Measurements from ENCODE around the gene CARD16. TPM values are rescaled to one million over a fixed set of nuclear protein-coding genes. Genes with fewer than 3 reads are reported as not detected.
"Not testable (repeated sequence)": the region's sequence is repeated elsewhere in the genome, so short reads cannot be mapped to it uniquely, and the experiment has no call there.

The CARD16 gene
- total and polyA plus RNA-seq, 7 donors = 1.1 to 119 (median 11.6) TPM

DNA sequence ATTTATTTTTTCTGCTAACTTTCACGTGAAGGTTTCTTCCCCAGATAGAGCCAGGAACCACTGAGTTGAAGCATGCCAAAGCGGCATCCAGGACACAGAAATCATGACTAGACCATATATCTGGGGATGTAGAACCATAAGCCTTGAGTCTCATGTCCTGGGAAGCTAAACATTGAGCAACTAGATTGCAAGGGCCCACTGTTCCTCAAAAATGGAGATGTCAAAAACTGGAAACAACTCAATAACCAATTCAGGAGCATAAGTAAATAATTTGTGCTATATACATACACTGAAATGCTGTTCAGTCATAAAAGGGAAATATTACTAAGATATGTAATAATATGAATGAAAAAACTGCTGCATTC is 29.0 kb upstream of the CARD16 start:
- Histone ChIP-seq H3K4me1 (no peaks in the 10 kb centered on the region), H3K27me3 (no peaks in the 10 kb centered on the region), H3K9me3 (no peaks in the 10 kb centered on the region), H3K27ac (no peak overlapping the region), H3K4me3 (no peak overlapping the region), H3K36me3 (no peaks in the 10 kb centered on the region)
- 96 to 97% methylated on average over 2 of the region's 2 CpGs for WGBS, 2 donors
- TF ChIP-seq POLR2A (IDR thresholded peaks at IDR 0.05) = no peak
- TF ChIP-seq, protein P1, sequence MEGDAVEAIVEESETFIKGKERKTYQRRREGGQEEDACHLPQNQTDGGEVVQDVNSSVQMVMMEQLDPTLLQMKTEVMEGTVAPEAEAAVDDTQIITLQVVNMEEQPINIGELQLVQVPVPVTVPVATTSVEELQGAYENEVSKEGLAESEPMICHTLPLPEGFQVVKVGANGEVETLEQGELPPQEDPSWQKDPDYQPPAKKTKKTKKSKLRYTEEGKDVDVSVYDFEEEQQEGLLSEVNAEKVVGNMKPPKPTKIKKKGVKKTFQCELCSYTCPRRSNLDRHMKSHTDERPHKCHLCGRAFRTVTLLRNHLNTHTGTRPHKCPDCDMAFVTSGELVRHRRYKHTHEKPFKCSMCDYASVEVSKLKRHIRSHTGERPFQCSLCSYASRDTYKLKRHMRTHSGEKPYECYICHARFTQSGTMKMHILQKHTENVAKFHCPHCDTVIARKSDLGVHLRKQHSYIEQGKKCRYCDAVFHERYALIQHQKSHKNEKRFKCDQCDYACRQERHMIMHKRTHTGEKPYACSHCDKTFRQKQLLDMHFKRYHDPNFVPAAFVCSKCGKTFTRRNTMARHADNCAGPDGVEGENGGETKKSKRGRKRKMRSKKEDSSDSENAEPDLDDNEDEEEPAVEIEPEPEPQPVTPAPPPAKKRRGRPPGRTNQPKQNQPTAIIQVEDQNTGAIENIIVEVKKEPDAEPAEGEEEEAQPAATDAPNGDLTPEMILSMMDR (IDR thresholded peaks at IDR 0.05) = no peak
- no peak for TF ChIP-seq EP300 (IDR thresholded peaks at IDR 0.05)
- TF ChIP-seq POLR2AphosphoS5 (IDR thresholded peaks at IDR 0.05) = no peak
- intact Hi-C loops (cut with DNase I) = no loop called here
- DNase-seq = no peak

DNA sequence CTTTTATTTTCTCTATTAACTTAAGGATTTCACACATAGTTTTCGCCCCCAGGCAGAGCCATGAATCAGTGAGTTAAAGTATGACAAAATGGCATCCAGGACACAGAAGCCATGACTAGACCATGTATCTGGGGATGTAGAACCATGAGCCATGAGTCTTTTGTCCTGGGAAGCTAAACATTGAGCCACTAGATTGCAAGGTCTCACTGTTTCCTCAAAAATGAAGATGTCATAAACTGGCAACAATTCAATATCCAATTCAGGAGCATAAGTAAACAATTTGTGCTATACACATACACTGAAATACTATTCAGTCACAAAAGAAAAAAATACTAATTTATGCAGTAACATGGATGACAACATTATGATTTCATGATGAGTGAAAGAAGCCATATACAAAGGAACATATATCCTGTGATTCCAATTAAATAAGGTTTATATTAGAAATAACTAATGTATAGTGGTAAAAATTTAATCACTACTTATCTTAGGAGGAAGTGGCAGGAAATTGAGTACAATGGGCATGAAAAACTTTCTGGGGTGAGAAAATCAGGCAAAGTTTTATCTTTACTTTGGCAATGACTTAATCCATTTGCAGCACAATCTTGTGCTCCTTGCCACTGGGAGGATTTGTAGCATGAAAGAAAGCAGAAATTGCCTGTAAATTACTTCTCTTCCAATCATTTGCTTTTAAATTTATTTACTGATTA is 28.5 kb upstream of the CARD16 start:
- H3K4me3 ChIP-seq = no peak overlapping the region
- TF ChIP-seq EP300 (IDR thresholded peaks at IDR 0.05) (no peak), POLR2A (IDR thresholded peaks at IDR 0.05) (no peak), POLR2AphosphoS5 (IDR thresholded peaks at IDR 0.05) (no peak)
- TF ChIP-seq, protein P1 (IDR thresholded peaks at IDR 0.05) = no peak
- H3K36me3 ChIP-seq = no peaks in the 10 kb centered on the region
- no peak overlapping the region for H3K27ac ChIP-seq
- no peaks in the 10 kb centered on the region for H3K9me3 ChIP-seq
- no peaks in the 10 kb centered on the region for H3K4me1 ChIP-seq
- intact Hi-C loops (cut with DNase I) = no loop called here
- DNase-seq = no peak
- WGBS, 2 donors = 90% methylated on average over 1 of the region's 1 CpG
- H3K27me3 ChIP-seq = no peaks in the 10 kb centered on the region

DNA sequence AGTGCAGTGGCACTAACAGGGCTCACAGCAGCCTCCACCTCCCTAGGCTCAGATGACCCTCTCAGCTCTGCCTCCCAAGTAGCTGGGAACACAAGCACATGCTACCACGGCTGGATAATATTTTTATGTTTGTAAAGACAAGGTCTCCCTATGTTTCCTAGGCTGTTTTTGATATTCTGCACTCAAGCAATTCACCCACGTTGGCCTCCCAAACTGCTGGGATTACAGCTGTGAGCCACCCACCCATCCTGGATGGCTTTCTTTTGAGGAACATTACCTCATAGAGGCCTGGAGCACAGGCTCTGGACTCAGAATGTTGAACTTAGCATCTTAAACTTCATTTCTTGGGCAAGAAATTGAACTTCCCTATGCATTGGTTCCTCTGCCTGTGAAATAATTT is 26.9 kb upstream of the CARD16 start:
- H3K9me3 ChIP-seq; H3K4me1 ChIP-seq; H3K27me3 ChIP-seq; H3K36me3 ChIP-seq; DNase-seq; H3K4me3 ChIP-seq; intact Hi-C loops (cut with DNase I); H3K27ac ChIP-seq: not testable (repeated sequence)
- 73 to 81% methylated on average over 1 of the region's 2 CpGs for WGBS, 2 donors

DNA sequence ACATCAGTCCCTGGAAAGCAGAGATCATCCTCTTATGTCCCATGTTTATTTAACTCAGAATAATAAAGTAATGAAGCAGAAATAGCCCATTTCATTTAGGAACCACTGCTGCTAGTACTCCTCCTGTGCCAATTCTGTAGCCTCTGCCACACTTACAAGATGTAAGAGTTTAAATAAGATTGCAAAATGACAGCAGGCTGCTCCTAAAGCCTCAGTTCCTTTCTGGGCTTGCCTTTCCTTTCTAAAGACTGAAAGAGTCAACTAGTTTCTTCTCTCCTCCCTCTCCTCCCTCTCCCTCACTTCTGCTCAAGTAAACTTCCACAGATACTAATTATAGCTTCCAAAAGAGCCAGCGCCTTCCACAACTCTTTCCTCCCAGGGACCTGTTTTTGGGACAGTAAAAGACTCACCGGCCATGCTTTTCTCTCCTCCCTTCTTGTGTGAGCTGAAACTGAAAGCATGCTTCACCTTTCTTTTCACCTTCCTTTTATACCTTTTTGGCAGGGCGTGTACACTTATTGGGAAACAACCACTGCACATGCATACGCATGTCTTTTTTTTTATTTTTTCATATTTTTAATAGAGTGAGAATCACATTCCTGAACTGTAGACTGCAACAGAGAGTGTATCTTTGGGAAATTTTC is 26.1 kb upstream of the CARD16 start:
- no peak for DNase-seq
- no peak overlapping the region for H3K4me3 ChIP-seq
- TF ChIP-seq EP300 (IDR thresholded peaks at IDR 0.05) = no peak
- TF ChIP-seq, protein P1 (IDR thresholded peaks at IDR 0.05) = no peak
- no peak for TF ChIP-seq POLR2AphosphoS5 (IDR thresholded peaks at IDR 0.05)
- no peak for TF ChIP-seq POLR2A (IDR thresholded peaks at IDR 0.05)
- no peak overlapping the region for H3K27ac ChIP-seq
- intact Hi-C loops (cut with DNase I) = no loop called here
- no peaks in the 10 kb centered on the region for H3K27me3 ChIP-seq
- WGBS, 2 donors = 59 to 72% methylated on average over 4 of the region's 4 CpGs
- no peaks in the 10 kb centered on the region for H3K9me3 ChIP-seq
- H3K36me3 ChIP-seq = no peaks in the 10 kb centered on the region
- no peaks in the 10 kb centered on the region for H3K4me1 ChIP-seq

DNA sequence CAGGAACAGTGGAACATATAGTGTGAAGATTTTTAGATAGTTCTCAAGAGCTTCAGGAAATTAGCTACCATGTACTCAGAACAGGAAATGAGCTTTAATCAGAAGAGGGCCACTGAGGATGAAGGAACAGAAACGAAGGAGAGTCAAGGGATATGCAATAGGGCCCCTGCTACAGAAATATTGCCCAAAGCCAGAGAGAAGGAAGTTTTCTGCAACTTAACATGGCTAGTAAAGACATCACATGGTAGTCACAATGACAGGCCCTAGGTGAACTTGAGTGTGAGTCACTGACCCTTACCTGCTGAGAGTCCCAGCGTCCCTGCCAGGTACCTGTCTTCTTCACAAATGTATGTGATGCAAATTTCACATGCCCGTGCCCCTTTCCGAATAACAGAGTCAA is 25.2 kb upstream of the CARD16 start:
- no peak for DNase-seq
- Histone ChIP-seq H3K36me3 (no peaks in the 10 kb centered on the region), H3K4me1 (no peaks in the 10 kb centered on the region), H3K9me3 (no peaks in the 10 kb centered on the region), H3K27me3 (no peaks in the 10 kb centered on the region), H3K27ac (no peak overlapping the region), H3K4me3 (no peak overlapping the region)
- WGBS, 2 donors = 83 to 93% methylated on average over 4 of the region's 4 CpGs
- intact Hi-C loops (cut with DNase I) = no loop called here
- TF ChIP-seq POLR2AphosphoS5 (IDR thresholded peaks at IDR 0.05) = no peak
- TF ChIP-seq, protein P1 (IDR thresholded peaks at IDR 0.05) = no peak
- TF ChIP-seq EP300 (IDR thresholded peaks at IDR 0.05) = no peak
- TF ChIP-seq POLR2A (IDR thresholded peaks at IDR 0.05) = no peak

DNA sequence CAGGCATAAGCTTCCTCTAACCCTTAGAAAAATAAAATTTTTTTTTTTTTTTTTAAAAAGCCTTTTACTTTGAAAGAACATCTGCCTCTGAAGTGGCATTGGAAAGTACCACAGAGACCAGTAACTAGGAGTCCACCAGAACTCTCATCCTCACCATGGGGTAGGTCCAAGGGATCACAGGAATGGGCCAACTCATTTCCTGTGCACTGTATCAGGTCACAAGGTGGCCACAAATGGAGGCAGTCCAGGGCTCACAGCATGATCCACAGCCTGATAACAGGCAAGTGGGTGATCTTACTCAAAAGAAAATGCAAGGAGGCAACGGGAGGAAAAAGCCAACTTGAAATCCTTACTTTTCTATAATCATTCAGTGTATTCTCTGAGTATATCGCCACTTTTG is 24.6 kb upstream of the CARD16 start:
- H3K9me3 ChIP-seq; H3K36me3 ChIP-seq; intact Hi-C loops (cut with DNase I); H3K27me3 ChIP-seq; H3K4me1 ChIP-seq; DNase-seq; H3K4me3 ChIP-seq; H3K27ac ChIP-seq: not testable (repeated sequence)
- 69 to 96% methylated on average over 2 of the region's 2 CpGs for WGBS, 2 donors

DNA sequence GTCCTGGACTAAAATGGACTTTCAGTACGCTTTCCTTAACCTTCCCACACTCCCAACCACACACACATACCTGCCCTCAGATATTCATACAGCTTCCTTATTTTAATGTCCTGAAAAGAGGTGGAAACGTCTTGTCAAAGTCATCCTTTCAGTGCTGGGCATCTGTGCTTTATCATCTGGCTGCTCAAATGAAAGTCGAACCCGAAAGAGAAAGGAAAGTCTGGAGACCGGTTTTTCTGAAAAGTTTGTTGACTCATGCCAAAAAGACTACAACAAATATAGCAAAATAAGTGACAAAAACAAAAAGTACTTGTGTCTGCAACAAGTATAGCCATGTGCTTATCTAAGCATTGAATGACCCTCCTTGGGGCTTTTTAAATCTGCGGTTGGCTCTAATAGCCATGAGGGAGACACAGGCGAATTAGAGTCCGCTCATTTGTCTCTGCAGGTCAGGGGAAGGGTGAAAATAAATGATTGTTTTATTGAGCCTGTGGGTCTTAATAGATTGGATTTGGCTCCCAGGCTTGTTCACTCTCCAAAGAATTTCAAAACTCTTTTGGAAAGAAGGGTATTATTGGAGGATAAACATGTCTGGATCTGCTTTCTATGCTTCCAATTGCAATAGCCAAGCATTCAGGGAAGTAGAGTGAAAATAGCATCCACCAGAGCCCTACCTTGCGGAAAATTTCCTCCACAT is 18.3 kb upstream of the CARD16 start:
- H3K4me3 ChIP-seq; H3K9me3 ChIP-seq; intact Hi-C loops (cut with DNase I); DNase-seq; H3K4me1 ChIP-seq; H3K27me3 ChIP-seq; H3K36me3 ChIP-seq; H3K27ac ChIP-seq: not testable (repeated sequence)
- 70 to 80% methylated on average over 9 of the region's 9 CpGs for WGBS, 2 donors

Measured in sigmoid colon (tissue), 7 donors.